SK-N-SH (cell line): ENCODE results near the gene BMPR1B.

Source experiments
- EP300 ChIP-seq, 2 experiments: IDR thresholded peaks; 2 replicates each; pipeline versions ENCODE4 v1.4.0 to v1.6.1; 2012; ENCODE audit warnings: borderline replicate concordance in 1 of 2, low read depth in 1 of 2, low read length in 1 of 2
- GABPA ChIP-seq: IDR thresholded peaks from 2 replicates; pipeline ENCODE4 v1.4.0; 2012; ENCODE audit warnings: low read depth, mild to moderate bottlenecking
- NRF1 ChIP-seq: IDR thresholded peaks from 2 replicates; pipeline ENCODE4 v1.6.1; 2012; ENCODE audit warnings: low read depth, mild to moderate bottlenecking, low read length
- RCOR1 ChIP-seq: fragments of 150-350 bp; IDR thresholded peaks from 2 replicates; pipeline ENCODE4 v1.6.1; 2017; ENCODE audit warnings: antibody characterized with exemption, low read length
- TF ChIP-seq, protein P1 (sequence below): fragments of 200-600 bp; sonication (generic); IDR thresholded peaks from 2 replicates; pipeline ENCODE4 v1.6.1; 2017; ENCODE audit warnings: antibody characterized with exemption, mild to moderate bottlenecking, moderate library complexity

DNA sequence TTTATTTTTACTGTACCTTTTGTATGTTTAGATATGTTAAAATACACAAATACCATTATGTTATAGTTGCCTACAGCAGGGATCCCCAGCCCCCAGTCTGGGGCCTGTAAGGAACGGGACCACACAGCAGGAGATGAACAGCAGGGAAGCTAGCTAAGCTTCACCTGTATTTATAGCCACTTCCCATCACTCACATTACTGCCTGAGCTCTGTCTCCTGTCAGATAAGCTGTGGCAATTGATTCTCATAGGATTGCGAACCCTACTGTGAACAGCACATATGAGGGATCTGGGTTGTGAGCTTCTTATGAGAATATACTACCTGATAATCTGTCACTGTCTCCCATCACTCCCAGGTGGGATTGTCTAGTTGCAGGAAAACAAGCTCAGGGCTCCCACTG lies 73.9 kb downstream of the BMPR1B start:
- TF ChIP-seq, protein P1, sequence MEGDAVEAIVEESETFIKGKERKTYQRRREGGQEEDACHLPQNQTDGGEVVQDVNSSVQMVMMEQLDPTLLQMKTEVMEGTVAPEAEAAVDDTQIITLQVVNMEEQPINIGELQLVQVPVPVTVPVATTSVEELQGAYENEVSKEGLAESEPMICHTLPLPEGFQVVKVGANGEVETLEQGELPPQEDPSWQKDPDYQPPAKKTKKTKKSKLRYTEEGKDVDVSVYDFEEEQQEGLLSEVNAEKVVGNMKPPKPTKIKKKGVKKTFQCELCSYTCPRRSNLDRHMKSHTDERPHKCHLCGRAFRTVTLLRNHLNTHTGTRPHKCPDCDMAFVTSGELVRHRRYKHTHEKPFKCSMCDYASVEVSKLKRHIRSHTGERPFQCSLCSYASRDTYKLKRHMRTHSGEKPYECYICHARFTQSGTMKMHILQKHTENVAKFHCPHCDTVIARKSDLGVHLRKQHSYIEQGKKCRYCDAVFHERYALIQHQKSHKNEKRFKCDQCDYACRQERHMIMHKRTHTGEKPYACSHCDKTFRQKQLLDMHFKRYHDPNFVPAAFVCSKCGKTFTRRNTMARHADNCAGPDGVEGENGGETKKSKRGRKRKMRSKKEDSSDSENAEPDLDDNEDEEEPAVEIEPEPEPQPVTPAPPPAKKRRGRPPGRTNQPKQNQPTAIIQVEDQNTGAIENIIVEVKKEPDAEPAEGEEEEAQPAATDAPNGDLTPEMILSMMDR: no peak
- no peak for TF ChIP-seq NRF1
- TF ChIP-seq GABPA: no peak
- TF ChIP-seq RCOR1: no peak
- no peak for TF ChIP-seq EP300 (IDR thresholded peaks at IDR 0.05; ENCODE audit: borderline replicate concordance in 1 of 2, low read depth in 1 of 2, low read length in 1 of 2)
